Measurements from ENCODE around the gene KLF9.
"Not testable (repeated sequence)": the region's sequence is repeated elsewhere in the genome, so short reads cannot be mapped to it uniquely, and the experiment has no call there.

Gene KLF9

GRCh38 chr9:70405808-70406433, 8.5 kb downstream of the KLF9 start:
- DNase-seq (ENCODE audit: low read depth, low spot score): no peak

- no peak for DNase-seq (ENCODE audit: low read depth, low spot score)
Measured at GRCh38 chr9:70404261-70404660, 10.2 kb downstream of the KLF9 start.

GRCh38 chr9:70403618-70404025, 10.8 kb downstream of the KLF9 start:
- DNase-seq (ENCODE audit: low read depth, low spot score): no peak

GRCh38 chr9:70403166-70403565, 11.3 kb downstream of the KLF9 start:
- DNase-seq (ENCODE audit: low read depth, low spot score): no peak

GRCh38 chr9:70402213-70402612, 12.2 kb downstream of the KLF9 start:
- no peak for DNase-seq (ENCODE audit: low read depth, low spot score)

- not testable (repeated sequence) for DNase-seq (ENCODE audit: low read depth, low spot score)
Measured at GRCh38 chr9:70401241-70401640, 13.2 kb downstream of the KLF9 start.

- DNase-seq (ENCODE audit: low read depth, low spot score): no peak
Measured at GRCh38 chr9:70400107-70400892, 14.2 kb downstream of the KLF9 start.

GRCh38 chr9:70399141-70399540, 15.3 kb downstream of the KLF9 start:
- DNase-seq (ENCODE audit: low read depth, low spot score): no peak

- DNase-seq (ENCODE audit: low read depth, low spot score): no peak
Measured at GRCh38 chr9:70398145-70398556, 16.3 kb downstream of the KLF9 start.

- no peak for DNase-seq (ENCODE audit: low read depth, low spot score)
Measured at GRCh38 chr9:70395652-70396051, 18.8 kb downstream of the KLF9 start.

GRCh38 chr9:70392850-70393249, 21.6 kb downstream of the KLF9 start:
- no peak for DNase-seq (ENCODE audit: low read depth, low spot score)

GRCh38 chr9:70392189-70392588, 22.3 kb downstream of the KLF9 start:
- no peak for DNase-seq (ENCODE audit: low read depth, low spot score)

GRCh38 chr9:70390933-70391341, 23.5 kb downstream of the KLF9 start:
- no peak for DNase-seq (ENCODE audit: low read depth, low spot score)

GRCh38 chr9:70389621-70390266, 24.7 kb downstream of the KLF9 start:
- DNase-seq (ENCODE audit: low read depth, low spot score): no peak

GRCh38 chr9:70389188-70389587, 25.3 kb downstream of the KLF9 start:
- no peak for DNase-seq (ENCODE audit: low read depth, low spot score)

GRCh38 chr9:70387663-70388062, 26.8 kb downstream of the KLF9 start:
- DNase-seq (ENCODE audit: low read depth, low spot score): no peak

- DNase-seq (ENCODE audit: low read depth, low spot score): no peak
Measured at GRCh38 chr9:70385426-70385825, 29.0 kb downstream of the KLF9 start.

- no peak for DNase-seq (ENCODE audit: low read depth, low spot score)
Measured at GRCh38 chr9:70382709-70383605, 31.5 kb downstream of the KLF9 start.

GRCh38 chr9:70382046-70382708, 32.3 kb downstream of the KLF9 start:
- DNase-seq (ENCODE audit: low read depth, low spot score): no peak

GRCh38 chr9:70374962-70375618, 39.4 kb downstream of the KLF9 start:
- DNase-seq (ENCODE audit: low read depth, low spot score): no peak
